Left lung (tissue), 10 donors: ENCODE data around the gene PLXNA2. TPM values are rescaled to one million over a fixed set of nuclear protein-coding genes. Genes with fewer than 3 reads are reported as not detected.
A peak's percentile ranks its signal among the peaks of the same experiment; 100 is the strongest.

ENCODE experiments used
- ATAC-seq: fragments of 200-7000 bp; cut with Tn5 transposase; one replicate; pipeline ENCODE4 v1.9.1; 2020; ENCODE audit warnings: moderate library complexity
- DNase-seq, 4 donors: peaks; one replicate each; pipeline ENCODE4 v3.0.0-alpha.2; 2013 to 2020
- H3K27ac ChIP-seq, 2 donors: fragments of 200-600 bp; sonication (generic) in 1 of 2; one replicate each; pipeline versions ENCODE4 v1.5.0 to v1.8.0; 2020 to 2021
- H3K27me3 ChIP-seq, 2 donors: fragments of 200-600 bp; sonication (generic) in 1 of 2; one replicate each; pipeline versions ENCODE4 v1.5.0 to v1.8.0; 2020 to 2021
- H3K36me3 ChIP-seq, 2 donors: fragments of 200-600 bp; sonication (generic) in 1 of 2; one replicate each; pipeline versions ENCODE4 v1.5.0 to v1.8.0; 2020 to 2021
- H3K4me1 ChIP-seq, 2 donors: fragments of 200-600 bp; one replicate each; pipeline ENCODE4 v1.8.0; 2021
- H3K4me3 ChIP-seq, 2 donors: fragments of 200-600 bp; sonication (generic) in 1 of 2; one replicate each; pipeline versions ENCODE4 v1.5.0 to v1.8.0; 2020 to 2021; ENCODE audit warnings: mild to moderate bottlenecking in 1 of 2
- H3K9me3 ChIP-seq, 2 donors: fragments of 200-600 bp; sonication (generic) in 1 of 2; one replicate each; pipeline versions ENCODE4 v1.5.0 to v1.8.0; 2020 to 2021
- intact Hi-C, 2 donors: fragments of 100-400 bp; cut with DNase I; formaldehyde crosslinking; loops; one replicate each; pipeline versions ENCODE4 v1.11.2 to v1.14.2; 2022
- polyA plus RNA-seq, 6 donors: library from polyadenylated mRNA; unstranded; fragments of 120-200 nt; gene quantifications; one replicate each; pipeline ENCODE4 v1.2.1, GENCODE V29; 2013; ENCODE audit not compliant: insufficient read length in 6 of 6
- total RNA-seq, 2 donors: library from RNA; stranded (reverse); fragmentation: NEBNext Ultra II Directional; extraction: Animal tissue kit (Norgen Biotek cat#: 25700); gene quantifications; one replicate each; pipeline ENCODE4 v1.2.1, GENCODE V29; 2021
- TF ChIP-seq, protein P1 (sequence below), 2 donors: fragments of 200-600 bp; sonication (generic) in 1 of 2; IDR thresholded peaks; one replicate each; pipeline versions ENCODE4 v1.5.0 to v1.8.0; 2021; ENCODE audit warnings: antibody characterized with exemption in 2 of 2
- donor health status: DM: no; HTN: yes; CAD: no.
- donor health status: DM: no; HTN: no; CAD: no.

The PLXNA2 gene
- total and polyA plus RNA-seq, 8 donors, result 21.4 to 92.8 (median 34.0) TPM

DNA sequence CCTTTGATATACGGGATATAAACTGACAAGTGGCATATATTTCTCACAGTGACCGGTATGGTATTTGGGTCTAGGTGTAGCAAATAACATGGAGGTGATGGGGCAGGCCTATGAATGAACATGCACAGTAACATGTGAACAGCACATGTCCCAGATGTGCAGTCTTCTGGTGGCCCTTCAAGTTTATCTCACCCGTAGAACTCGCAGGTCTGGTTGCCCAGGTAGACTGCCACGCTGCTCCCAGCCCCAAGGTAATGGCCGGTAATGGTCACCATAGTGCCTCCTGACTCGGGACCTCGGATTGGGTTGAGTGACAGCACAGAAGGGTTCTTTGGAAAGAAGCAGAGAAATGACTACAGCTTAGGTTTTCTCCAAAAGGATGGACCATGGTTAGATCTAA is 192.0 kb downstream of the PLXNA2 start:
- Histone ChIP-seq H3K4me1 (peaks cover 2 to 13% of the 10 kb centered on the region in 2 donors), H3K4me3 (no peak overlapping the region), H3K27ac (no peak overlapping the region), H3K27me3 (no peaks in the 10 kb centered on the region), H3K36me3 (peaks cover 0 to 92% of the 10 kb centered on the region in 2 donors), H3K9me3 (no peaks in the 10 kb centered on the region)
- no peak for DNase-seq
- intact Hi-C loops, result no loop called here
- TF ChIP-seq, protein P1, sequence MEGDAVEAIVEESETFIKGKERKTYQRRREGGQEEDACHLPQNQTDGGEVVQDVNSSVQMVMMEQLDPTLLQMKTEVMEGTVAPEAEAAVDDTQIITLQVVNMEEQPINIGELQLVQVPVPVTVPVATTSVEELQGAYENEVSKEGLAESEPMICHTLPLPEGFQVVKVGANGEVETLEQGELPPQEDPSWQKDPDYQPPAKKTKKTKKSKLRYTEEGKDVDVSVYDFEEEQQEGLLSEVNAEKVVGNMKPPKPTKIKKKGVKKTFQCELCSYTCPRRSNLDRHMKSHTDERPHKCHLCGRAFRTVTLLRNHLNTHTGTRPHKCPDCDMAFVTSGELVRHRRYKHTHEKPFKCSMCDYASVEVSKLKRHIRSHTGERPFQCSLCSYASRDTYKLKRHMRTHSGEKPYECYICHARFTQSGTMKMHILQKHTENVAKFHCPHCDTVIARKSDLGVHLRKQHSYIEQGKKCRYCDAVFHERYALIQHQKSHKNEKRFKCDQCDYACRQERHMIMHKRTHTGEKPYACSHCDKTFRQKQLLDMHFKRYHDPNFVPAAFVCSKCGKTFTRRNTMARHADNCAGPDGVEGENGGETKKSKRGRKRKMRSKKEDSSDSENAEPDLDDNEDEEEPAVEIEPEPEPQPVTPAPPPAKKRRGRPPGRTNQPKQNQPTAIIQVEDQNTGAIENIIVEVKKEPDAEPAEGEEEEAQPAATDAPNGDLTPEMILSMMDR (IDR thresholded peaks at IDR 0.05), result no peak
- ATAC-seq, result no peak

DNA sequence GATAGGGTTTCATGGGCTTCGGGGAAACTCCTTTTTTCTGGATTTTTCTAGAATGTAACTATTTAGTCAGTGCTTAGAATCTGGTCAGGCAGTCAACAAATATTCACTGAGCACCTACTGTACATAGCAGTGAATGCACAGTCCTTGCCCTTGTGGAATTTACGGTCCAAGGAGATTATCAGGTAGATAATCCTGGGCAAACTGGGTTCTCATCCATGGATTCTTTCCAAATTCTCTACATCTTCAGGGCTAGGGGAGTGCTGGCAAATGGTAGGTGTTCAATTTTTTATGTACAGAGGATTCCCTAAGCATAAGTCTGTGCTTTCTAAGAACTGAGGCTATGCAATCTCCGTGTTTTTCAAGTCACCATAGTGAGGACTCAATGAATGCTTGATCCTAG is 192.5 kb downstream of the PLXNA2 start:
- H3K27ac ChIP-seq, result no peak overlapping the region
- H3K36me3 ChIP-seq, result peaks cover 0 to 88% of the 10 kb centered on the region in 2 donors
- TF ChIP-seq, protein P1 (IDR thresholded peaks at IDR 0.05), result no peak
- ATAC-seq (no peak), DNase-seq (no peak)
- no peaks in the 10 kb centered on the region for H3K27me3 ChIP-seq
- H3K4me1 ChIP-seq, result peaks cover 5 to 13% of the 10 kb centered on the region in 2 donors
- no peak overlapping the region for H3K4me3 ChIP-seq
- H3K9me3 ChIP-seq, result no peaks in the 10 kb centered on the region
- intact Hi-C loops, result no loop called here

- H3K27me3 ChIP-seq, result no peaks in the 10 kb centered on the region
- peak overlapping the region in 1 of 2 donors; percentile 71 for H3K27ac ChIP-seq
- TF ChIP-seq, protein P1 (IDR thresholded peaks at IDR 0.05), result no peak
- DNase-seq (peak in 1 of 4 donors; percentile 64), ATAC-seq (peak; percentile 41)
- peaks cover 0 to 91% of the 10 kb centered on the region in 2 donors for H3K36me3 ChIP-seq
- intact Hi-C loops, result no loop called here
- no peaks in the 10 kb centered on the region for H3K9me3 ChIP-seq
- peaks cover 5 to 13% of the 10 kb centered on the region in 2 donors for H3K4me1 ChIP-seq
- H3K4me3 ChIP-seq, result no peak overlapping the region
These were observed 195.3 kb downstream of the PLXNA2 start for GRCh38 chr1:208048904-208049303.

DNA sequence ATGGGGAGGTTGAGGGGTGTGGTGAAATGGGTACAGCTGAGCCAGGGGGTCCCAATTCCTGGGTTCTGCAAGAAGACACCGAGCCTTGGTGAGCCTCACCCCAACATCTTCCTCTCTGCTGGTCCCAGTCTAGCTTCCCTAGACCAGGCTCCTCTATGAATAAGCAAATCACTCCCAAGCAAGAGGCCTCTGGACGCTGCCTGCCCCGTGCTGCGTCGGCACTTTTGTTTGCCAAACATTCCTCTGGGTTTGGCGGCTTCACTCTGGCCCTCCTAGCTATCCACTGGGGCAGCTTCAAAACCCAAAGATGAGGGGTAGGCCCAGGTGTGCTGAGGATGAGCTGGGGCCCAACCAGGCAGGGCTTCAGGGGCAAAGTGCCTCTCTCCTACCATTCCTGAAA is 196.2 kb downstream of the PLXNA2 start:
- TF ChIP-seq, protein P1 (IDR thresholded peaks at IDR 0.05), result no peak
- no peaks in the 10 kb centered on the region for H3K27me3 ChIP-seq
- DNase-seq, result peak; percentile 49 to 71 (median 58)
- H3K4me3 ChIP-seq, result no peak overlapping the region
- H3K36me3 ChIP-seq, result peaks cover 0 to 91% of the 10 kb centered on the region in 2 donors
- peaks cover 5 to 13% of the 10 kb centered on the region in 2 donors for H3K4me1 ChIP-seq
- H3K27ac ChIP-seq, result peak overlapping the region; percentile 37 to 71
- no peaks in the 10 kb centered on the region for H3K9me3 ChIP-seq
- intact Hi-C loops, result no loop called here
- peak; percentile 64 for ATAC-seq

DNA sequence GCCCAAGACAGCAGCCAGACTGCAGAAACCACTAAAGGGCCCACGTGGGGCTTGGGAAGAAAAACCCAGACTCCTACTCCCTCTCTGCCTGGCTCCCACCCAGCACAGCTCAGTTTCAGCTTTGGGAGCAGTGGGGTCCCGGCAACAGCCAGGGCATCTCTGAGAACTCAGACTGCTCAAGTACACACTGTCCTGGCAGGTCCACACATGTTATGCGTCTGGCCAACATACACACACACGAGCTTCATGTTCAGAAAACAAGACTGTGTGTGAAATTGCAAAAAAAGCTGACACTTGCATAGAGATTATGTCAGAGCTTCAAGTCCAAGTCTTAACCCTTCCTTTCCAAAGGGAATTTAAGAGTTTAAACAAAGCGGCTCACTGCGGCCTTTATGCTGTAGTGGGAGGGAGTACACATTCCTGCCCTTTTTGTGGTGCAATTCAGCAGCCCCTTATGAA is 196.7 kb downstream of the PLXNA2 start:
- ATAC-seq (peak; percentile 46), DNase-seq (peak in 3 of 4 donors; percentile 67 to 96 (median 91))
- TF ChIP-seq, protein P1 (IDR thresholded peaks at IDR 0.05), result no peak
- peaks cover 0 to 91% of the 10 kb centered on the region in 2 donors for H3K36me3 ChIP-seq
- no peaks in the 10 kb centered on the region for H3K27me3 ChIP-seq
- intact Hi-C loops, result no loop called here
- peak overlapping the region; percentile 37 to 71 for H3K27ac ChIP-seq
- H3K4me3 ChIP-seq, result no peak overlapping the region
- no peaks in the 10 kb centered on the region for H3K9me3 ChIP-seq
- H3K4me1 ChIP-seq, result peaks cover 5 to 13% of the 10 kb centered on the region in 2 donors
